Smooth muscle cell (in vitro differentiated cells): ENCODE measurements around the gene PRKACB. TPM values are rescaled to one million over a fixed set of nuclear protein-coding genes. Genes with fewer than 3 reads are reported as not detected.

Experiments used
- DNase-seq: peaks from one replicate; lab custom pipeline; 2025; ENCODE audit not compliant: unreplicated experiment; lab: John Stamatoyannopoulos, UW
- H2AFZ ChIP-seq: fragments of 200-600 bp; sonication (generic); 2 replicates; pipeline ENCODE4 v1.6.0; 2016; ENCODE audit warnings: antibody characterized with exemption, low read depth, mild to moderate bottlenecking
- H3F3A ChIP-seq: fragments of 200-600 bp; sonication (generic); 2 replicates; pipeline ENCODE4 v1.6.0; 2017; ENCODE audit warnings: antibody characterized with exemption, low read depth
- H3K27ac ChIP-seq: fragments of 200-600 bp; sonication (generic); 2 replicates; pipeline ENCODE4 v1.5.1; 2016; ENCODE audit warnings: low read depth, mild to moderate bottlenecking
- H3K27me3 ChIP-seq: fragments of 200-600 bp; sonication (generic); 2 replicates; pipeline ENCODE4 v1.6.1; 2016; ENCODE audit warnings: low read depth, mild to moderate bottlenecking
- H3K36me3 ChIP-seq: fragments of 200-600 bp; sonication (generic); 2 replicates; pipeline ENCODE4 v1.5.1; 2016; ENCODE audit warnings: low read depth
- H3K4me1 ChIP-seq: fragments of 200-600 bp; sonication (generic); 2 replicates; pipeline ENCODE4 v1.5.1; 2016; ENCODE audit warnings: low read depth
- H3K4me2 ChIP-seq: fragments of 200-600 bp; sonication (generic); 2 replicates; pipeline ENCODE4 v1.6.0; 2016; ENCODE audit warnings: mild to moderate bottlenecking
- H3K4me3 ChIP-seq: fragments of 200-600 bp; sonication (generic); 2 replicates; pipeline ENCODE4 v1.5.1; 2016; ENCODE audit warnings: mild to moderate bottlenecking
- H3K79me2 ChIP-seq: fragments of 200-600 bp; sonication (generic); 2 replicates; pipeline ENCODE4 v1.6.0; 2016; ENCODE audit warnings: low read depth, mild to moderate bottlenecking
- H3K9ac ChIP-seq: fragments of 200-600 bp; sonication (generic); 2 replicates; pipeline ENCODE4 v1.6.0; 2016; ENCODE audit warnings: low read depth
- H3K9me3 ChIP-seq: fragments of 200-600 bp; sonication (generic); replicated peaks from 2 replicates; pipeline ENCODE4 v1.5.1; 2016; ENCODE audit warnings: low read depth
- H4K20me1 ChIP-seq: fragments of 200-600 bp; sonication (generic); 2 replicates; pipeline ENCODE4 v1.6.0; 2016; ENCODE audit warnings: low read depth
- CTCF ChIP-seq: fragments of 200-600 bp; sonication (generic); IDR thresholded peaks from 2 replicates; pipeline ENCODE4 v1.5.1; 2017; ENCODE audit warnings: borderline replicate concordance, mild to moderate bottlenecking, antibody characterized with exemption; ENCODE audit not compliant: insufficient read depth, poor library complexity, severe bottlenecking
- WGBS: methylation state at CpG from one replicate; pipeline ENCODE4 v1.1.7; 2016; ENCODE audit warnings: low lambda C conversion rate; 5-methylcytosine and 5-hydroxymethylcytosine counted together
- polyA plus RNA-seq: library from polyadenylated mRNA; unstranded; fragments of >200 nt; fragmentation: Nextera tagmentation; extraction: Ambion mirVana; gene quantifications from 2 replicates; pipeline ENCODE4 v1.2.1, GENCODE V29; 2016
- total RNA-seq: library from RNA; depleted of rRNA; stranded (reverse); fragments of >200 nt; gene quantifications from 2 replicates; pipeline ENCODE4 v1.2.3, GENCODE V29; 2014

Gene PRKACB
- total and polyA plus RNA-seq, 2 experiments from 2014 or later: 18.8 to 42.3 TPM

- whole genome bisulfite sequencing: 100% methylated on average over 1 of the region's 1 CpG
- H3K4me1 ChIP-seq: peaks cover 1% of the 10 kb centered on the region
- H3K9me3 ChIP-seq: no peaks in the 10 kb centered on the region
- no peaks in the 10 kb centered on the region for H3K36me3 ChIP-seq
- no peaks in the 10 kb centered on the region for H3K79me2 ChIP-seq
- H2AFZ ChIP-seq: no peak overlapping the region
- no peak for DNase-seq
- H3K27ac ChIP-seq: no peak overlapping the region
- no peaks in the 10 kb centered on the region for H3K27me3 ChIP-seq
- H4K20me1 ChIP-seq: no peaks in the 10 kb centered on the region
- no peak overlapping the region for H3K9ac ChIP-seq
- no peak overlapping the region for H3K4me2 ChIP-seq
- peaks cover 1% of the 10 kb centered on the region for H3F3A ChIP-seq
- no peak overlapping the region for H3K4me3 ChIP-seq
- TF ChIP-seq CTCF: no peak
Measured at GRCh38 chr1:84277343-84278059, 133.4 kb downstream of the PRKACB start.

GRCh38 chr1:84278905-84279304 is 134.8 kb downstream of the PRKACB start:
- H3K4me1 ChIP-seq: no peaks in the 10 kb centered on the region
- no peak overlapping the region for H3K4me2 ChIP-seq
- TF ChIP-seq CTCF: no peak
- H3K36me3 ChIP-seq: no peaks in the 10 kb centered on the region
- H2AFZ ChIP-seq: no peak overlapping the region
- H3K4me3 ChIP-seq: no peak overlapping the region
- DNase-seq: no peak
- H3K79me2 ChIP-seq: no peaks in the 10 kb centered on the region
- H3K27ac ChIP-seq: no peak overlapping the region
- H3F3A ChIP-seq: no peaks in the 10 kb centered on the region
- no peaks in the 10 kb centered on the region for H3K27me3 ChIP-seq
- H4K20me1 ChIP-seq: no peaks in the 10 kb centered on the region
- WGBS: 71% methylated on average over 7 of the region's 7 CpGs
- H3K9ac ChIP-seq: no peak overlapping the region
- no peaks in the 10 kb centered on the region for H3K9me3 ChIP-seq

GRCh38 chr1:84280912-84281311 is 136.8 kb downstream of the PRKACB start:
- Histone ChIP-seq H3K27me3 (no peaks in the 10 kb centered on the region), H3K4me3 (no peak overlapping the region), H3K79me2 (no peaks in the 10 kb centered on the region), H3K9me3 (no peaks in the 10 kb centered on the region), H3F3A (no peaks in the 10 kb centered on the region), H3K9ac (no peak overlapping the region), H4K20me1 (no peaks in the 10 kb centered on the region), H2AFZ (no peak overlapping the region), H3K4me1 (no peaks in the 10 kb centered on the region), H3K27ac (no peak overlapping the region), H3K36me3 (no peaks in the 10 kb centered on the region), H3K4me2 (no peak overlapping the region)
- TF ChIP-seq CTCF: no peak
- DNase-seq: no peak

- Histone ChIP-seq H3K27me3 (no peaks in the 10 kb centered on the region), H3K9ac (no peak overlapping the region), H3K4me3 (no peak overlapping the region), H2AFZ (no peak overlapping the region), H3K9me3 (peaks cover 5% of the 10 kb centered on the region), H3K79me2 (no peaks in the 10 kb centered on the region), H4K20me1 (no peaks in the 10 kb centered on the region), H3F3A (no peaks in the 10 kb centered on the region), H3K36me3 (peaks cover under 1% of the 10 kb centered on the region), H3K4me2 (no peak overlapping the region), H3K4me1 (no peaks in the 10 kb centered on the region), H3K27ac (no peak overlapping the region)
- DNase-seq: no peak
- 100% methylated on average over 1 of the region's 1 CpG for WGBS
- no peak for TF ChIP-seq CTCF
Measured at GRCh38 chr1:84282780-84283333, 138.8 kb downstream of the PRKACB start.
